CD4-positive, alpha-beta T cell treated with Interferon alpha-2 for 1 hour (primary cell): ENCODE results near the gene PRR19.
"Not testable (repeated sequence)": the region's sequence is repeated elsewhere in the genome, so short reads cannot be mapped to it uniquely, and the experiment has no call there.

Experiments used
- DNase-seq, 2 donors: peaks; one replicate each; pipeline ENCODE4 v3.0.0-alpha.2; 2020 to 2022

PRR19 gene

GRCh38 chr19:42301646-42302203 lies at the start of gene PRR19:
PRR19 (plus strand) TSS chr19:42302132; CDS start chr19:42309585, 7,453 bp downstream.
- DNase-seq = no peak

- DNase-seq = peak in 1 of 2 donors; percentile 36
Measured at GRCh38 chr19:42252365-42253244, 49.3 kb upstream of the PRR19 start.

- peak in 1 of 2 donors; percentile 60 for DNase-seq
Measured at GRCh38 chr19:42253245-42254088, 48.5 kb upstream of the PRR19 start.

DNA sequence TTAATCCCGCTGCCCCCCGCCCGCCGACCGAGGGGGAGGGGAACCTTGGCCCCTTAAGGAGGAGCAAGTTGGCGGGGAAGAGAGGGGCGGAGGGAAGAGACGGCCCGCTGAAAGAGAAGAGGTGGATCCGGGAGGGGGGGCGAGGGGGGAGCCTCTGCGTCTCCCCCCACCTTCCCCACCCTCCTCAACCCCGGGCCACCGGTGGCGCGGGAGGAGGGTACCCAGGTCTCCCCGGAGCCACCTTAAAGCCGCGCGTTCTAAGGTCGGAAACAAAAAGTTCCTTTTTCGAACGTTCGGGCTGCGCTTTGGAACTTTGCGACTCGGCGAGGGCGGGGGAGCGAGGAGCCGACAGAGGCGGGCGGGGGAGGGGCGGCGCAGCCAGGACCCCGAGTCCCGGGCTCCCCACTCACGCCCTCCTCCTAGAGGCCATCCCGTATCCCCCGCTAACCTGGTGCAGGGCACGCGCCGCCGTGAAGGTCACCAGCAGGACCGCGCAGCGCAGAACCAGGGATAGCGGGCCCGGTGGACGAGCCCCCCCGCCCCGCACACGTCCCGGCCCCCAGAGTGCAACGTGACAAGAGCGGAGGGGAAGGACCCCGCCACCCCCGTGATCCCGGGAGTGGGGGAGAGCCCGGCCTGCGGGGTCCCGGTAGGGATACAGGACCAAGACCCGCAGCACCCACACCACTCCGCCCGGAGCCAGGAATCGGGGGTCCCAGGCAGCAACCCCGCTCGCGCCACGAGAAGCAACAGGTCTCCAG lies 47.7 kb upstream of the PRR19 start:
- peak; percentile 75 to 80 for DNase-seq

DNA sequence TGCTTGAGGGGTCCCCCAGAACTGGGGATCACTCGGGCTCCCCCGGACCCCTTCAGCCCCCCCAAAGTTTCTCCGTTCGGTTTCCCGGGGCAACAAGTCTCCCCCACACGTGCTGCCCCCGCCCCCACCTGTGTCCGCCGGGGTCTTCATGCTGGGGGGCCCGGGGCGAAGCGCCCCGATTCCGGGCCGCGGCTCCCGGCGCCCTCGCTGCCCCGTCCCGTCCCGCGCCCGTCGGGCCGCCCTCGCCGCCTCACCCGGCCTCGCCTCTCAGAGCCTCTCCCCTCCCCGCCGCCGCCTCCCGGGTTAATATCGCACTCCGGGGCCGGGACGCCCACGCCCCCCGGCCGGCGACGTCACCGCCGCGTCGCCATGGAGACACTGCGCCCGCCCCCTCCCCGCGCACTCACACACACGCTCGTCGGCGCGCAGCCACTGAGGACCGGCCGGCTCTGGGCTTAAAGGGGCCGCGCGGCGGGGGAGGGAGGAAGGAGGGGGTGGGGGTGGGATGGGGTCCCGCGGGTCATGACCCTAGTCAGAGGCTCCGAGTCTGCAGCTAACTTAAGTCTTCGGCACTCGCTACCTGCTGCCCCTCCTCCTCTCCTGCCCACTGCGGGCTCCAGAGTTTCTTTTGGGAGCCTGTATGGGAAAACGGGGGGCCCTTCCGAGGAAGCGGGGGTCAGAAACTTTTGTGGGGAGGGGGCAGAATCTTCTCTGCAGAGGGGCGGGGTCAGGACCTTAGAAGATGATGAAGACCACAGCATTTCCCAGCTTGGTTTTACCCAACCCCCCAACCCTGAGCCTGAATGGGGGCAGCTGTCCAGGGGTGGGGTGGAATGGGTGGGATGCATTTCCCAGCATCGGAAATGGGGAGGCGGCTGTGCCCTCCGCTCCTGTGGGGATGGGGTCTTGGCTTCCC lies 46.8 kb upstream of the PRR19 start, which contains the start of gene ERF:
ERF (minus strand) TSS at position 279 of the 916 bp plus-strand sequence; CDS start at position 150, 129 bp downstream.
- DNase-seq = peak; percentile 94 to 96

- no peak for DNase-seq
Measured at GRCh38 chr19:42255766-42256745, 45.9 kb upstream of the PRR19 start.

DNA sequence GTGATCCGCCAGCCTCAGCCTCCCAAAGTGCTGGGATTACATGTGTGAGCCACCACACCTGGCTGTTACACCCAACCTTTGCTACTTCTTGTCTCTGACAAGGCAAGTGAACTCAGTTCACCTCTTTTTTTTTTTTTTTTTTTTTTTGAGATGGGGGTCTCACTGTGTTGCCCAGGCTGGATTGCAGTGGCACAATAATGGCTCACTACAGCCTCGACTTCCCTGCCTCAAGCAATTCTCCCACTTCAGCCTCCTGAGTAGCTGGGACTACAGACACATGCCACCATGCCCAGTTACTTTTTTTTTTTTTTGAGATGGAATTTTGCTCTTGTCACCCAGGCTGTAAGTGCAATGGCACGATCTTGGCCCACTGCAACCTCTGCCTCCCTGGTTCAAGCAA lies 44.1 kb upstream of the PRR19 start:
- not testable (repeated sequence) for DNase-seq

GRCh38 chr19:42261763-42262162 lies 40.2 kb upstream of the PRR19 start:
- no peak for DNase-seq

- DNase-seq = not testable (repeated sequence)
Measured at GRCh38 chr19:42266105-42266504, 35.8 kb upstream of the PRR19 start.

GRCh38 chr19:42266928-42267603 lies 34.9 kb upstream of the PRR19 start:
- not testable (repeated sequence) for DNase-seq

- no peak for DNase-seq
Measured at GRCh38 chr19:42267644-42268141, 34.2 kb upstream of the PRR19 start.

GRCh38 chr19:42268142-42268703 lies 33.7 kb upstream of the PRR19 start:
- peak; percentile 100 for DNase-seq

GRCh38 chr19:42268704-42269477 lies 33.0 kb upstream of the PRR19 start, which contains the start of gene CIC:
CIC (plus strand) TSS chr19:42269252; CDS start chr19:42271784, 2,532 bp downstream.
- DNase-seq = peak; percentile 100

DNA sequence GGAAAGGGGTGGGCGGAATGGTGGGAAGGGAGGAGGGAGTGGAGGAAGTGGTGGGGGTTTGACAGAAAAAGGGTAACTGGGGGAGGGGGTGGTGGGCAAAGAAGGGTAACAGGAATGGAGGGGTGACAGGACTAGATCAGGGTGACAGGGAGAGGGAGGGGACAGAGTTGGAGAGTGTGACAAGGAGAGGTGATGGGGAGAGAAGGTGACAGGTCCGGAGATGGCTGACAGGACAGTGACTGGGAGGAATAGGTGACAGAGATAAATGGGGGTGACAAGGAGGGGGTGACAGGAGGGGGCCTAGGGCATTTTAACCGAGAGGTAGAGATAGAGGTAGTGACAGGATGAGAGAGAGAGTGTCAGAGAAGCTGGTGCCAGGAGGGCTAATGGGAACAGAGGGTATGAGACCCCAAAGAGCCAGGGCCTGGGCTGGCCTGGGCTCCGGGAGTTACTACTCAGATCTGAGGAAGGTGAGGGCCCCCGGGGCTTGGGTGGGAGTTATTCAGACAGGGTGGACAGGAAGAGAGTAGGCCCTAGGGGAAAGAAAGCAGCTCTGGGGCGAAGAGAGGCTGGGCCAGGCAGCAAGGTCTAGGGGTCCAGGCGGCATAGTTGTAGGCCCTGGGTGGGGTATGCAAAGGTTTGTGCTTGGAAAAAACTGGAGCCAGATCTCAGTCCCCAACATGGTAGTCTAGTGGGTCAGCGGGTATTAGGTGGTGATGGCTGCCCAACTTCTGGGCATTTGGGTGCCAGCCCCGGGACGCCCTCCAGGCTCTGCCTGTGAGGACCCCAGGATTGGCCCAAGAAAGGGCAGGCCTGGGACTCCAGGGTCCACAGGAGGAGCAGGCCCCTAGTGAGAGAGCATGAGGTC lies 32.2 kb upstream of the PRR19 start:
- DNase-seq = no peak

DNA sequence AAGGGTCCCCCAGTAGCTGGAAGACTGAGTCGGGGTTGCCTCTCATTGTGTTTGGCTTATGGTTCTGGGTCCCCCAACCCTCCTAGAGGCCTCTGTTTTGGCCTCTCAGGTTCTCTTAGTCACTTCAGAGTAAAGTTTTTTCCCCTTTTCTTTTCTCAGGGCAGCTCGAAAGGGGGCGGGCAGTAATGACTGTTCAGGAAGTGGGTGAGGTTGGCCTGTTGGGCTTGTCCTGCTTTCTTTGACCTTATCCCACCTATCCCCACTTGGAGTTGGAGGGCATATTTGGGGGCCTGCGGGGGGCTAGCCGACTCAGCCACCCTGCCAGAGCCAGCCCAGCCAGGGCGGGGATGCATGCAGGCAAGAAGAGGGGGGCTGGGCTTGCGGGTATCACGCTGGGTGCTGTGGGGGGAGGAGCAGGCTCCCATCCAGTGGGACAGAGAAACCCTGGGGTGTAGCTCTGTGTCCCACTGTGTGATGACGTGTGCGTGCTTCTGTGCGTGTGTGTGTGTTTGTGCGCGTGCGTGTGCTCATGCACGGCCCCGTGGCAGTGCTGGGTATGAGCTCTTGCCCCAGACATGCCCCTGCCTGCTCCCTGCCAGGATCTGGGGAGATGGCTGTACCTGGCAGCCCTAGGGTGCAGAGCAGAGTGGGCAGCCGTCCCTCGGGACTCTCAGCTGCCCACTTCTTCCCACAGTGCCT lies 31.4 kb upstream of the PRR19 start:
- peak; percentile 81 to 86 for DNase-seq

DNA sequence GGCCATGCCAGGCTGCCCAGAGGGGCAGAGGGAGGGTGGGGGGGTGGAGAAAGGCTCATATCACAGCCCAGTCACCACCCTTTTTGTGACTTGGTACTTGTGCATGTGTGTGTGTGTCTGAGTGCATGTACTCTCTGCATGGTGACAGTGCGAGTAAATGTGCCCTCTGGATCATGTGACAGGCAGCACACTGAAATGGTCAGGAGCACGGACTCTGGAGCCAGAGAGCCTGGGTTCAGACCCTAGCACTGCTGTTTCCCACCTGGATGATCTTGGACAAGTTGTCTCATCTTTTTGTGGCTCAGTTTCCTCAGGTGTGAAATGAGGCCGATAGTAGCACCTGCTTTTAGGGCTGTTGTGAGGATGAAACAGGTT lies 30.9 kb upstream of the PRR19 start:
- no peak for DNase-seq
